ENCODE results near the gene PCED1A.
"Not testable (repeated sequence)": the region's sequence is repeated elsewhere in the genome, so short reads cannot be mapped to it uniquely, and the experiment has no call there.

The PCED1A gene

GRCh38 chr20:2814076-2814475 is 26.4 kb downstream of the PCED1A start:
- no peak overlapping the region for H3K27ac ChIP-seq
- H3K4me1 ChIP-seq (ENCODE audit: control insufficient read depth in 1 of 2, insufficient read depth in 1 of 2, low read depth in 1 of 2, low read length in 1 of 2) = no peaks in the 10 kb centered on the region
- H3K9me3 ChIP-seq = no peaks in the 10 kb centered on the region
- H3K27me3 ChIP-seq = peaks cover 34% of the 10 kb centered on the region
- TF ChIP-seq CTCF (IDR thresholded peaks at IDR 0.05) = no peak
- H3K4me3 ChIP-seq (ENCODE audit: low read depth in 1 of 2, low read length in 1 of 2) = no peak overlapping the region
- H3K36me3 ChIP-seq = no peaks in the 10 kb centered on the region

- no peaks in the 10 kb centered on the region for H3K9me3 ChIP-seq
- no peak for TF ChIP-seq CTCF (IDR thresholded peaks at IDR 0.05)
Measured at GRCh38 chr20:2812189-2812588, 28.3 kb downstream of the PCED1A start.

GRCh38 chr20:2809690-2810089 is 30.8 kb downstream of the PCED1A start:
- Histone ChIP-seq H3K27ac (no peak overlapping the region), H3K27me3 (peaks cover 69% of the 10 kb centered on the region), H3K4me3 (ENCODE audit: low read depth in 1 of 2, low read length in 1 of 2) (no peak overlapping the region), H3K4me1 (ENCODE audit: control insufficient read depth in 1 of 2, insufficient read depth in 1 of 2, low read depth in 1 of 2, low read length in 1 of 2) (no peaks in the 10 kb centered on the region), H3K36me3 (no peaks in the 10 kb centered on the region), H3K9me3 (no peaks in the 10 kb centered on the region)
- no peak for TF ChIP-seq CTCF (IDR thresholded peaks at IDR 0.05)

More at GRCh38 chr20:2812189-2812588, 28.3 kb downstream of the PCED1A start:
- no peaks in the 10 kb centered on the region for H3K36me3 ChIP-seq
- H3K4me3 ChIP-seq (ENCODE audit: low read depth in 1 of 2, low read length in 1 of 2) = no peak overlapping the region
- H3K27me3 ChIP-seq = peaks cover 44% of the 10 kb centered on the region
- H3K27ac ChIP-seq = no peak overlapping the region
- H3K4me1 ChIP-seq (ENCODE audit: control insufficient read depth in 1 of 2, insufficient read depth in 1 of 2, low read depth in 1 of 2, low read length in 1 of 2) = no peaks in the 10 kb centered on the region

- not testable (repeated sequence) for H3K4me3 ChIP-seq (ENCODE audit: low read depth in 1 of 2, low read length in 1 of 2); H3K9me3 ChIP-seq; H3K27ac ChIP-seq; H3K4me1 ChIP-seq (ENCODE audit: control insufficient read depth in 1 of 2, insufficient read depth in 1 of 2, low read depth in 1 of 2, low read length in 1 of 2); H3K36me3 ChIP-seq
- peaks cover 80% of the 10 kb centered on the region for H3K27me3 ChIP-seq
Measured at GRCh38 chr20:2807929-2808328, 32.5 kb downstream of the PCED1A start.

- Histone ChIP-seq H3K36me3 (no peaks in the 10 kb centered on the region), H3K4me3 (ENCODE audit: low read depth in 1 of 2, low read length in 1 of 2) (no peak overlapping the region), H3K27ac (no peak overlapping the region), H3K4me1 (ENCODE audit: control insufficient read depth in 1 of 2, insufficient read depth in 1 of 2, low read depth in 1 of 2, low read length in 1 of 2) (no peaks in the 10 kb centered on the region), H3K9me3 (no peaks in the 10 kb centered on the region), H3K27me3 (peaks cover 82% of the 10 kb centered on the region)
- no peak for TF ChIP-seq CTCF (IDR thresholded peaks at IDR 0.05)
Measured at GRCh38 chr20:2807019-2807418, 33.4 kb downstream of the PCED1A start.

- H3K27me3 ChIP-seq = peaks cover 83% of the 10 kb centered on the region
Measured at GRCh38 chr20:2806351-2806701, 34.1 kb downstream of the PCED1A start.

More at GRCh38 chr20:2806351-2806701, 34.1 kb downstream of the PCED1A start:
- Histone ChIP-seq H3K36me3 (no peaks in the 10 kb centered on the region), H3K27ac (no peak overlapping the region), H3K4me1 (ENCODE audit: control insufficient read depth in 1 of 2, insufficient read depth in 1 of 2, low read depth in 1 of 2, low read length in 1 of 2) (peaks cover under 1% of the 10 kb centered on the region in 2 experiments), H3K9me3 (no peaks in the 10 kb centered on the region), H3K4me3 (ENCODE audit: low read depth in 1 of 2, low read length in 1 of 2) (no peak overlapping the region)
- no peak for TF ChIP-seq CTCF (IDR thresholded peaks at IDR 0.05)
